Skeletal muscle tissue (tissue), 4 donors: ENCODE measurements around the gene GTPBP2. TPM values are rescaled to one million over a fixed set of nuclear protein-coding genes. Genes with fewer than 3 reads are reported as not detected.

ENCODE experiments used
- H3K27ac ChIP-seq: one replicate; pipeline ENCODE4 v1.7.0; 2013; ENCODE audit warnings: mild to moderate bottlenecking, low read depth, low read length, inconsistent platforms
- H3K27me3 ChIP-seq, 3 donors: one replicate each; pipeline ENCODE4 v1.7.0; 2013; ENCODE audit warnings: low read length in 3 of 3; ENCODE audit not compliant: control insufficient read depth in 3 of 3, insufficient read depth in 3 of 3
- H3K36me3 ChIP-seq, 3 donors: one replicate each; pipeline ENCODE4 v1.7.0; 2013; ENCODE audit warnings: low read length in 3 of 3; ENCODE audit not compliant: control insufficient read depth in 3 of 3, insufficient read depth in 3 of 3
- H3K4me1 ChIP-seq, 3 donors: one replicate each; pipeline ENCODE4 v1.7.0; 2013; ENCODE audit warnings: low read length in 3 of 3, mild to moderate bottlenecking in 3 of 3; ENCODE audit not compliant: control insufficient read depth in 3 of 3, insufficient read depth in 3 of 3
- H3K4me3 ChIP-seq, 3 donors: one replicate each; pipeline ENCODE4 v1.7.0; 2013; ENCODE audit warnings: low read length in 3 of 3
- H3K9ac ChIP-seq, 3 donors: one replicate each; pipeline ENCODE4 v1.7.0; 2013; ENCODE audit warnings: low read length in 3 of 3, mild to moderate bottlenecking in 3 of 3, moderate library complexity in 2 of 3, low read depth in 1 of 3
- H3K9me3 ChIP-seq, 3 donors: one replicate each; pipeline ENCODE4 v1.7.0; 2013; ENCODE audit warnings: low read length in 3 of 3; ENCODE audit not compliant: control insufficient read depth in 3 of 3
- total RNA-seq: library from RNA; depleted of rRNA; stranded (reverse); fragments of >200 nt; gene quantifications from one replicate; pipeline ENCODE4 v1.2.3, GENCODE V29; 2014
- donor health status: Osteomylitis.

GTPBP2 gene
- total RNA-seq, 1 donor from 2014 or later: 30.8 TPM

GRCh38 chr6:43624786-43625288 lies 4.2 kb downstream of the GTPBP2 start:
- peaks cover 19 to 29% (median 28%) of the 10 kb centered on the region in 3 donors for H3K4me1 ChIP-seq
- H3K36me3 ChIP-seq: peaks cover 51 to 62% (median 56%) of the 10 kb centered on the region in 3 donors
- peak overlapping the region in 2 of 3 donors; percentile 20 to 45 for H3K9ac ChIP-seq
- no peaks in the 10 kb centered on the region for H3K9me3 ChIP-seq
- no peak overlapping the region for H3K27ac ChIP-seq
- H3K27me3 ChIP-seq: no peaks in the 10 kb centered on the region
- no peak overlapping the region for H3K4me3 ChIP-seq

DNA sequence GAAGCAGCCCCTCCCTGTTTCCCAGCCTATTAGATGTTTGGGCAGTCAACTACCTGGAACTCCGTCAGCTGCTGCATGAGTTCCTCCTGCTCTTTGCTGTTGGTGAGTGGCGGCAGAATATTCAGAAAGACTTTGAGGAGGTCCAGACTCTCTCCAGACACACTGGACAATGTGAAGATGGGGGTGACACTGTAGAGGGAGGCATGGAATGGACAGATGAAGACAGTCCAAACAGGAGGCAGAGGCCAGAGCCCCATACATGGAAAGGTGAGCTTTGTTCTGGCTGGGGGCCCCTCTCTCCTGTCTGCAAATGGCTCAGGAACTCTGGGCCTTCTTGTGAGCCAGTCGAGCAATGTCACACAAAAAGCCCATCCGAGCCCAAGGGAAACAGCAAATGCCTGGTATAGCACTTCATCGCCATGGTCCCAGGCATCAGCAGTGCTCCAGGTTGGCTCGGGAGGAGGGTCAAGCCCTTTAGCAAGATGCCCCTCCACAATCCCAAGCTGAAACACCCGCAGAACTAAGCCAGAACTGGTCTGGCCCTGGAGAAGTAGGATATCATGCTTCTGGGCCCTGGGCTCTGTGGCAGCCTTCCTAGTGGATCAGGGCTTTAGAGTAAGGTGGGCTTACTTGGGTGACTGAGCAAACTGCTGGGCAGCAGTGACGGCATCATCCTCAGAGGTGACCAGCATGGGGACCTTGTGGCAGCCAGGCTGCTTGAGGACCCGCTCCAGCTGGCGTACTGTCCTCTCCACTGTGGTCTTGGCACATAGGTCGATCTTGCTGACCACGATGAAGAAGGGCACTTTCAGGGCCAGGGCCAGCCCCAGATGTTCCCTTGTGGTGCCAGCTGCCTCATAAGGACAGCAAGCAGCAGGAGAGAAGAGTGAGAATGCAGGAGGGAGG lies 4.9 kb downstream of the GTPBP2 start:
- Histone ChIP-seq H3K36me3 (peaks cover 51 to 63% (median 58%) of the 10 kb centered on the region in 3 donors), H3K27me3 (no peaks in the 10 kb centered on the region), H3K27ac (no peak overlapping the region), H3K9ac (peak overlapping the region in 2 of 3 donors; percentile 45 to 51), H3K4me3 (no peak overlapping the region), H3K9me3 (no peaks in the 10 kb centered on the region), H3K4me1 (peaks cover 19 to 25% (median 24%) of the 10 kb centered on the region in 3 donors)

GRCh38 chr6:43622541-43622940 lies 6.5 kb downstream of the GTPBP2 start:
- no peak overlapping the region for H3K9ac ChIP-seq
- H3K4me1 ChIP-seq: peaks cover 10 to 19% (median 15%) of the 10 kb centered on the region in 3 donors
- peaks cover 51 to 63% (median 58%) of the 10 kb centered on the region in 3 donors for H3K36me3 ChIP-seq
- no peak overlapping the region for H3K27ac ChIP-seq
- H3K4me3 ChIP-seq: no peak overlapping the region
- H3K9me3 ChIP-seq: no peaks in the 10 kb centered on the region
- H3K27me3 ChIP-seq: no peaks in the 10 kb centered on the region

GRCh38 chr6:43621836-43622180 lies 7.3 kb downstream of the GTPBP2 start:
- Histone ChIP-seq H3K9me3 (no peaks in the 10 kb centered on the region), H3K27ac (no peak overlapping the region), H3K9ac (no peak overlapping the region), H3K4me1 (peaks cover 2 to 12% (median 8%) of the 10 kb centered on the region in 3 donors), H3K4me3 (no peak overlapping the region), H3K27me3 (no peaks in the 10 kb centered on the region), H3K36me3 (peaks cover 51 to 63% (median 58%) of the 10 kb centered on the region in 3 donors)

GRCh38 chr6:43621078-43621835 lies 7.8 kb downstream of the GTPBP2 start:
- Histone ChIP-seq H3K27me3 (no peaks in the 10 kb centered on the region), H3K4me3 (no peak overlapping the region), H3K27ac (no peak overlapping the region), H3K4me1 (peaks cover 1 to 11% (median 4%) of the 10 kb centered on the region in 3 donors), H3K9me3 (no peaks in the 10 kb centered on the region), H3K36me3 (peaks cover 51 to 62% (median 58%) of the 10 kb centered on the region in 3 donors), H3K9ac (no peak overlapping the region)

GRCh38 chr6:43616725-43617472 lies 12.2 kb downstream of the GTPBP2 start:
- H3K36me3 ChIP-seq: peaks cover 24 to 38% (median 34%) of the 10 kb centered on the region in 3 donors
- H3K27ac ChIP-seq: no peak overlapping the region

GRCh38 chr6:43614396-43614730 lies 14.7 kb downstream of the GTPBP2 start:
- Histone ChIP-seq H3K4me3 (no peak overlapping the region), H3K9me3 (no peaks in the 10 kb centered on the region), H3K27ac (no peak overlapping the region), H3K36me3 (peaks cover 15 to 28% (median 26%) of the 10 kb centered on the region in 3 donors), H3K4me1 (no peaks in the 10 kb centered on the region), H3K27me3 (no peaks in the 10 kb centered on the region), H3K9ac (no peak overlapping the region)

More at GRCh38 chr6:43616725-43617472, 12.2 kb downstream of the GTPBP2 start:
- H3K9me3 ChIP-seq: no peaks in the 10 kb centered on the region
- no peaks in the 10 kb centered on the region for H3K27me3 ChIP-seq
- no peaks in the 10 kb centered on the region for H3K4me1 ChIP-seq
- no peak overlapping the region for H3K9ac ChIP-seq
- H3K4me3 ChIP-seq: no peak overlapping the region

DNA sequence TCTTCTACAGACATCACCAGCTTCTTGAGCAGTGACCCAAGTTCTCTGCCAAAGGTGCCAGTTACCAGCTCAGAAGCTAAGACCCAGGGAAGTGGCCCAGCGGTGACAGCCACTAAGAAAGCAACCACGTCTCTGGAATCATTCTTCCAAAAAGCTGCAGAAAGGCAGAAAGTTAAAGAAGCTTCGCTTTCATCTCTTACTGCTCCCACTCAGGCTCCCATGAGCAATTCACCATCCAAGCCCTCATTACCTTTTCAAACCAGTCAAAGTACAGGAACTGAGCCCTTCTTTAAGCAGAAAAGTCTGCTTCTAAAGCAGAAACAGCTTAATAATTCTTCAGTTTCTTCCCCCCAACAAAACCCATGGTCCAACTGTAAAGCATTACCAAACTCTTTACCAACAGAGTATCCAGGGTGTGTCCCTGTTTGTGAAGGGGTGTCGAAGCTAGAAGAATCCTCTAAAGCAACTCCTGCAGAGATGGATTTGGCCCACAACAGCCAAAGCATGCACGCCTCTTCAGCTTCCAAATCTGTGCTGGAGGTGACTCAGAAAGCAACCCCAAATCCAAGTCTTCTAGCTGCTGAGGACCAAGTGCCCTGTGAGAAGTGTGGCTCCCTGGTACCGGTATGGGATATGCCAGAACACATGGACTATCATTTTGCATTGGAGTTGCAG lies 15.2 kb downstream of the GTPBP2 start:
- H3K27ac ChIP-seq: no peak overlapping the region
- no peak overlapping the region for H3K9ac ChIP-seq
- no peak overlapping the region for H3K4me3 ChIP-seq
- H3K4me1 ChIP-seq: no peaks in the 10 kb centered on the region
- no peaks in the 10 kb centered on the region for H3K9me3 ChIP-seq
- peaks cover 15 to 28% (median 26%) of the 10 kb centered on the region in 3 donors for H3K36me3 ChIP-seq
- H3K27me3 ChIP-seq: no peaks in the 10 kb centered on the region

GRCh38 chr6:43610431-43610830 lies 18.6 kb downstream of the GTPBP2 start:
- Histone ChIP-seq H3K36me3 (peaks cover 15 to 28% (median 28%) of the 10 kb centered on the region in 3 donors), H3K4me1 (no peaks in the 10 kb centered on the region), H3K4me3 (no peak overlapping the region), H3K27me3 (no peaks in the 10 kb centered on the region), H3K9me3 (no peaks in the 10 kb centered on the region), H3K27ac (no peak overlapping the region), H3K9ac (no peak overlapping the region)
